ENCODE results near the gene EXOC2.

DNA sequence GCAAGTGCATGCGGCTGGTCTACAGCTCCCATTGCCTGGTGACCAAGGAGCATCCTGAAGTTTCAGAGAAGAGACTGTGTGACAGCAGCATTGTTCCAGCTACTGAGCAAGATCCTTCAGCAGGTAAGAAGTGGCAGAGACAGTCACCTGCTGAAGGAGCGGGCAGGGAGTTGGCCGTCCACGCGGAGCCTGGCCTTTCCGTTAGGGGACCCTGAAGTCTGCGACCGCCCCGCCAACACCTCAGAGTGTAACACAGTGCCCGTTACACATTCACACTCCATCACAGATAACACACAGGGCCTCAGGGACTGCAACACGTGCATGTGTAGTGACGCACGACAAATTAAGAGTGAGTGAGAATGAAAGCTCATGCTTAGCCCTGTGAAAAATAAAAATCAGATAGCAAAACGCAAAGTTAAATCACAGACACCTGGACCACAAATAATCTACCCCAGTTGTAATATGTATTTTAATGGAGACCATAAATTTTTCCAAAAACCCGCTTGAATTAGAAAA is 207.2 kb downstream of the EXOC2 start:
- TF ChIP-seq, protein P1, sequence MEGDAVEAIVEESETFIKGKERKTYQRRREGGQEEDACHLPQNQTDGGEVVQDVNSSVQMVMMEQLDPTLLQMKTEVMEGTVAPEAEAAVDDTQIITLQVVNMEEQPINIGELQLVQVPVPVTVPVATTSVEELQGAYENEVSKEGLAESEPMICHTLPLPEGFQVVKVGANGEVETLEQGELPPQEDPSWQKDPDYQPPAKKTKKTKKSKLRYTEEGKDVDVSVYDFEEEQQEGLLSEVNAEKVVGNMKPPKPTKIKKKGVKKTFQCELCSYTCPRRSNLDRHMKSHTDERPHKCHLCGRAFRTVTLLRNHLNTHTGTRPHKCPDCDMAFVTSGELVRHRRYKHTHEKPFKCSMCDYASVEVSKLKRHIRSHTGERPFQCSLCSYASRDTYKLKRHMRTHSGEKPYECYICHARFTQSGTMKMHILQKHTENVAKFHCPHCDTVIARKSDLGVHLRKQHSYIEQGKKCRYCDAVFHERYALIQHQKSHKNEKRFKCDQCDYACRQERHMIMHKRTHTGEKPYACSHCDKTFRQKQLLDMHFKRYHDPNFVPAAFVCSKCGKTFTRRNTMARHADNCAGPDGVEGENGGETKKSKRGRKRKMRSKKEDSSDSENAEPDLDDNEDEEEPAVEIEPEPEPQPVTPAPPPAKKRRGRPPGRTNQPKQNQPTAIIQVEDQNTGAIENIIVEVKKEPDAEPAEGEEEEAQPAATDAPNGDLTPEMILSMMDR (IDR thresholded peaks at IDR 0.05), result no peak
- TF ChIP-seq ZBTB21 (CRISPR knock-in tag; IDR thresholded peaks at IDR 0.05; ENCODE audit: borderline replicate concordance) (no peak), JUN (CRISPR knock-in tag; IDR thresholded peaks at IDR 0.05) (no peak), ZNF138 (CRISPR knock-in tag; conservative IDR thresholded peaks at IDR 0.05) (no peak), ZNF281 (CRISPR knock-in tag; IDR thresholded peaks at IDR 0.05) (no peak), CREB1 (CRISPR knock-in tag; IDR thresholded peaks at IDR 0.05) (no peak), ZNF263 (CRISPR knock-in tag; IDR thresholded peaks at IDR 0.05; ENCODE audit: low read depth) (no peak)
- TF ChIP-seq, protein P2, sequence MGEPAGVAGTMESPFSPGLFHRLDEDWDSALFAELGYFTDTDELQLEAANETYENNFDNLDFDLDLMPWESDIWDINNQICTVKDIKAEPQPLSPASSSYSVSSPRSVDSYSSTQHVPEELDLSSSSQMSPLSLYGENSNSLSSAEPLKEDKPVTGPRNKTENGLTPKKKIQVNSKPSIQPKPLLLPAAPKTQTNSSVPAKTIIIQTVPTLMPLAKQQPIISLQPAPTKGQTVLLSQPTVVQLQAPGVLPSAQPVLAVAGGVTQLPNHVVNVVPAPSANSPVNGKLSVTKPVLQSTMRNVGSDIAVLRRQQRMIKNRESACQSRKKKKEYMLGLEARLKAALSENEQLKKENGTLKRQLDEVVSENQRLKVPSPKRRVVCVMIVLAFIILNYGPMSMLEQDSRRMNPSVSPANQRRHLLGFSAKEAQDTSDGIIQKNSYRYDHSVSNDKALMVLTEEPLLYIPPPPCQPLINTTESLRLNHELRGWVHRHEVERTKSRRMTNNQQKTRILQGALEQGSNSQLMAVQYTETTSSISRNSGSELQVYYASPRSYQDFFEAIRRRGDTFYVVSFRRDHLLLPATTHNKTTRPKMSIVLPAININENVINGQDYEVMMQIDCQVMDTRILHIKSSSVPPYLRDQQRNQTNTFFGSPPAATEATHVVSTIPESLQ (CRISPR knock-in tag; IDR thresholded peaks at IDR 0.05), result no peak
- TF ChIP-seq, protein P3, sequence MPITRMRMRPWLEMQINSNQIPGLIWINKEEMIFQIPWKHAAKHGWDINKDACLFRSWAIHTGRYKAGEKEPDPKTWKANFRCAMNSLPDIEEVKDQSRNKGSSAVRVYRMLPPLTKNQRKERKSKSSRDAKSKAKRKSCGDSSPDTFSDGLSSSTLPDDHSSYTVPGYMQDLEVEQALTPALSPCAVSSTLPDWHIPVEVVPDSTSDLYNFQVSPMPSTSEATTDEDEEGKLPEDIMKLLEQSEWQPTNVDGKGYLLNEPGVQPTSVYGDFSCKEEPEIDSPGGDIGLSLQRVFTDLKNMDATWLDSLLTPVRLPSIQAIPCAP (CRISPR knock-in tag; IDR thresholded peaks at IDR 0.05), result no peak
- TF ChIP-seq, protein P4, sequence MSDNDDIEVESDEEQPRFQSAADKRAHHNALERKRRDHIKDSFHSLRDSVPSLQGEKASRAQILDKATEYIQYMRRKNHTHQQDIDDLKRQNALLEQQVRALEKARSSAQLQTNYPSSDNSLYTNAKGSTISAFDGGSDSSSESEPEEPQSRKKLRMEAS (CRISPR knock-in tag; IDR thresholded peaks at IDR 0.05), result no peak
- TF ChIP-seq, protein P5, sequence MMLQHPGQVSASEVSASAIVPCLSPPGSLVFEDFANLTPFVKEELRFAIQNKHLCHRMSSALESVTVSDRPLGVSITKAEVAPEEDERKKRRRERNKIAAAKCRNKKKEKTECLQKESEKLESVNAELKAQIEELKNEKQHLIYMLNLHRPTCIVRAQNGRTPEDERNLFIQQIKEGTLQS (CRISPR knock-in tag; conservative IDR thresholded peaks at IDR 0.05), result no peak
- TF ChIP-seq, protein P6, sequence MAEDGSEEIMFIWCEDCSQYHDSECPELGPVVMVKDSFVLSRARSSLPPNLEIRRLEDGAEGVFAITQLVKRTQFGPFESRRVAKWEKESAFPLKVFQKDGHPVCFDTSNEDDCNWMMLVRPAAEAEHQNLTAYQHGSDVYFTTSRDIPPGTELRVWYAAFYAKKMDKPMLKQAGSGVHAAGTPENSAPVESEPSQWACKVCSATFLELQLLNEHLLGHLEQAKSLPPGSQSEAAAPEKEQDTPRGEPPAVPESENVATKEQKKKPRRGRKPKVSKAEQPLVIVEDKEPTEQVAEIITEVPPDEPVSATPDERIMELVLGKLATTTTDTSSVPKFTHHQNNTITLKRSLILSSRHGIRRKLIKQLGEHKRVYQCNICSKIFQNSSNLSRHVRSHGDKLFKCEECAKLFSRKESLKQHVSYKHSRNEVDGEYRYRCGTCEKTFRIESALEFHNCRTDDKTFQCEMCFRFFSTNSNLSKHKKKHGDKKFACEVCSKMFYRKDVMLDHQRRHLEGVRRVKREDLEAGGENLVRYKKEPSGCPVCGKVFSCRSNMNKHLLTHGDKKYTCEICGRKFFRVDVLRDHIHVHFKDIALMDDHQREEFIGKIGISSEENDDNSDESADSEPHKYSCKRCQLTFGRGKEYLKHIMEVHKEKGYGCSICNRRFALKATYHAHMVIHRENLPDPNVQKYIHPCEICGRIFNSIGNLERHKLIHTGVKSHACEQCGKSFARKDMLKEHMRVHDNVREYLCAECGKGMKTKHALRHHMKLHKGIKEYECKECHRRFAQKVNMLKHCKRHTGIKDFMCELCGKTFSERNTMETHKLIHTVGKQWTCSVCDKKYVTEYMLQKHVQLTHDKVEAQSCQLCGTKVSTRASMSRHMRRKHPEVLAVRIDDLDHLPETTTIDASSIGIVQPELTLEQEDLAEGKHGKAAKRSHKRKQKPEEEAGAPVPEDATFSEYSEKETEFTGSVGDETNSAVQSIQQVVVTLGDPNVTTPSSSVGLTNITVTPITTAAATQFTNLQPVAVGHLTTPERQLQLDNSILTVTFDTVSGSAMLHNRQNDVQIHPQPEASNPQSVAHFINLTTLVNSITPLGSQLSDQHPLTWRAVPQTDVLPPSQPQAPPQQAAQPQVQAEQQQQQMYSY (CRISPR knock-in tag; IDR thresholded peaks at IDR 0.05), result no peak

Measured in WTC11 (cell line).